B cell (primary cell): ENCODE measurements around the gene TNFAIP8L1. TPM values are rescaled to one million over a fixed set of nuclear protein-coding genes. Genes with fewer than 3 reads are reported as not detected.

Source experiments
- ATAC-seq: fragments of 200-7000 bp; cut with Tn5 transposase; one replicate; pipeline ENCODE4 v1.10.0; 2021; ENCODE audit warnings: low read depth, mild to moderate bottlenecking, moderate number of reproducible peaks, moderate library complexity
- CTCF ChIA-PET: fragments of 350-600 bp; sonication (Branson Sonifier 250); formaldehyde crosslinking; loops from one replicate; lab custom pipeline; 2021; ENCODE audit warnings: antibody characterized with exemption, inconsistent platforms; lab: Charles Lee
- POLR2A ChIA-PET: fragments of 350-600 bp; sonication (Branson Sonifier 250); formaldehyde crosslinking; loops from one replicate; lab custom pipeline; 2021; ENCODE audit warnings: antibody characterized with exemption; lab: Charles Lee
- DNase-seq: peaks from one replicate; pipeline ENCODE4 v3.0.0; 2013
- H2AFZ ChIP-seq: 2 replicates; pipeline ENCODE4 v1.6.1; 2012; ENCODE audit warnings: mild to moderate bottlenecking, low read depth, low read length; ENCODE audit not compliant: insufficient read depth, poor library complexity, severe bottlenecking
- H3K27ac ChIP-seq, 2 donors: 1 replicate in 1 of 2; 2 replicates in 1 of 2; pipeline ENCODE4 v1.5.1; 2012 to 2013; ENCODE audit warnings: low read length in 2 of 2, mild to moderate bottlenecking in 2 of 2, moderate library complexity in 1 of 2
- H3K27me3 ChIP-seq, 4 experiments: fragments of 200-600 bp in 1 of 4; sonication (generic) in 1 of 4; replicated peaks in 1 of 4; 1 replicate in 2 of 4; 2 replicates in 2 of 4; pipeline versions ENCODE4 v1.6.1 to v1.7.0; 2013 to 2016; ENCODE audit warnings: low read length in 3 of 4, mild to moderate bottlenecking in 2 of 4, mixed read lengths in 1 of 4, moderate library complexity in 1 of 4; ENCODE audit not compliant: insufficient read depth in 4 of 4, control insufficient read depth in 3 of 4; ENCODE audit errors: control extremely low read depth in 1 of 4
- H3K36me3 ChIP-seq, 2 experiments: replicated peaks in 1 of 2; 1 replicate in 1 of 2; 2 replicates in 1 of 2; pipeline versions ENCODE4 v1.6.1 to v1.7.1; 2013; ENCODE audit warnings: low read length in 1 of 2; ENCODE audit not compliant: insufficient read depth in 2 of 2, control insufficient read depth in 1 of 2; ENCODE audit errors: control extremely low read depth in 1 of 2, extremely low read depth in 1 of 2
- H3K4me1 ChIP-seq, 2 donors: fragments of 200-600 bp in 1 of 2; sonication (generic) in 1 of 2; 1 replicate in 1 of 2; 2 replicates in 1 of 2; pipeline versions ENCODE4 v1.5.1 to v1.6.1; 2013 to 2017; ENCODE audit warnings: low read length in 2 of 2; ENCODE audit not compliant: control insufficient read depth in 2 of 2, insufficient read depth in 2 of 2
- H3K4me2 ChIP-seq: replicated peaks from 2 replicates; pipeline ENCODE3; 2012; ENCODE audit warnings: mild to moderate bottlenecking, low read depth, low read length; ENCODE audit not compliant: poor library complexity, severe bottlenecking
- H3K4me3 ChIP-seq, 5 experiments: fragments of 200-600 bp in 1 of 5; sonication (generic) in 1 of 5; 1 replicate in 3 of 5; 2 replicates in 2 of 5; pipeline versions ENCODE4 v1.5.1 to v1.7.0; 2011 to 2016; ENCODE audit warnings: low read length in 4 of 5, mild to moderate bottlenecking in 4 of 5, low read depth in 2 of 5, control low read depth in 1 of 5, moderate library complexity in 1 of 5; ENCODE audit not compliant: insufficient read depth in 1 of 5; ENCODE audit errors: control extremely low read depth in 1 of 5, extremely low read depth in 1 of 5
- H3K79me2 ChIP-seq: fragments of 200-600 bp; sonication (generic); one replicate; pipeline ENCODE4 v1.6.0; 2016; ENCODE audit warnings: low read length; ENCODE audit not compliant: control insufficient read depth, insufficient read depth
- H3K9ac ChIP-seq: fragments of 200-600 bp; sonication (generic); 2 replicates; pipeline ENCODE4 v1.6.1; 2017; ENCODE audit warnings: mild to moderate bottlenecking, low read length, moderate library complexity
- H3K9me3 ChIP-seq, 3 donors: one replicate each; pipeline versions ENCODE4 v1.6.1 to v1.7.1; 2013; ENCODE audit warnings: low read length in 2 of 3; ENCODE audit not compliant: control insufficient read depth in 2 of 3, insufficient read depth in 1 of 3; ENCODE audit errors: control extremely low read depth in 1 of 3
- H4K20me1 ChIP-seq: 2 replicates; pipeline ENCODE4 v1.6.0; 2012; ENCODE audit warnings: mild to moderate bottlenecking, low read length; ENCODE audit not compliant: insufficient read depth, control insufficient read depth, poor library complexity, severe bottlenecking
- H3K27ac Mint-ChIP-seq: one replicate; pipeline ENCODE4 v1.8.0; 2021; ENCODE audit warnings: mixed read lengths
- H3K27me3 Mint-ChIP-seq: one replicate; pipeline ENCODE4 v1.8.0; 2021; ENCODE audit warnings: mixed read lengths
- H3K4me1 Mint-ChIP-seq: one replicate; pipeline ENCODE4 v1.8.0; 2021; ENCODE audit warnings: mixed read lengths
- H3K4me3 Mint-ChIP-seq: one replicate; pipeline ENCODE4 v1.8.0; 2021; ENCODE audit warnings: mixed read lengths
- H3K9me3 Mint-ChIP-seq: one replicate; pipeline ENCODE4 v1.8.0; 2022; ENCODE audit warnings: mixed read lengths; ENCODE audit not compliant: insufficient read depth
- EZH2 ChIP-seq: IDR thresholded peaks from 2 replicates; pipeline ENCODE4 v1.6.1; 2012; ENCODE audit warnings: borderline replicate concordance, low read depth, mild to moderate bottlenecking, moderate library complexity, low read length; ENCODE audit not compliant: insufficient read depth, poor library complexity, severe bottlenecking
- WGBS: methylation state at CpG from one replicate; pipeline ENCODE4 v1.1.5; 2013; ENCODE audit warnings: missing lambda C conversion rate; ENCODE audit not compliant: insufficient coverage; 5-methylcytosine and 5-hydroxymethylcytosine counted together
- intact Hi-C: fragments of 100-400 bp; cut with micrococcal nuclease; formaldehyde crosslinking; loops from one replicate; pipeline ENCODE4 v1.10.0; 2022
- polyA plus RNA-seq: library from polyadenylated mRNA; depleted of rRNA; stranded (reverse); fragments of >200 nt; gene quantifications from 2 replicates; pipeline ENCODE4 v1.2.3, GENCODE V29; 2012
- total RNA-seq, 2 donors: library from RNA; stranded (reverse); fragments of 120-200 nt in 1 of 2; gene quantifications; 1 replicate in 1 of 2; 2 replicates in 1 of 2; pipeline versions ENCODE4 v1.2.3 to v1.2.4, GENCODE V29; 2013 to 2022
- TF ChIP-seq, protein P1 (sequence below): fragments of 200-600 bp; IDR thresholded peaks from one replicate; pipeline ENCODE4 v1.8.0; 2022; ENCODE audit warnings: antibody characterized with exemption, mild to moderate bottlenecking

TNFAIP8L1 gene
- total and polyA plus RNA-seq, 2 donors (not counting 1 experiment from before 2014, with no cell fraction given): 9.1 to 20.9 TPM

DNA sequence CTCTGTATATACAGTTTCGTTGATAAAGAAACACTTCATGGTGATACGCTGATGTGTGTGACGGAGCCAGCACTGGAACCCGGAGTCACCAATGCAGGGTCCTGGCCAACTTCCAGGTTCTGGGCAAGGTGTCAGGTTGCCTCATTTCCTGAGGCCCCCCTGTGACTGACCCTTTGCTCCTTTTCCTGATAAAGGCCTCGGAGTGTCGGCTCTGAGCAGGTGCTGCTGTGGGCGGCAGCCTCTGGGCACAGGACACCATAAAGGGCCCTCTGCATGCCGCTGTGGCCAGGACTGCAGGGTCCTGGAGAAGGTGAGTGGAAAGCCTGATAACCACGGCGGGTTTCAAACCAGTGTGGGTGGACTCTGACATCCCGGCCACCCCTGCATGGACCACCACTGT is 48.1 kb downstream of the TNFAIP8L1 start:
- WGBS: 97% methylated on average over 11 of the region's 11 CpGs
- Mint-ChIP-seq H3K27ac (no peak overlapping the region), H3K9me3 (no peaks in the 10 kb centered on the region), H3K4me1 (no peaks in the 10 kb centered on the region), H3K27me3 (no peaks in the 10 kb centered on the region), H3K4me3 (no peak overlapping the region)
- intact Hi-C loops: no loop called here
- DNase-seq (no peak), ATAC-seq (no peak)
- ChIA-PET POLR2A (no interaction called here), CTCF (no interaction called here)
- Histone ChIP-seq H3K4me1 (no peaks in the 10 kb centered on the region), H3K36me3 (peaks cover 0 to 81% of the 10 kb centered on the region in 2 experiments), H3K4me3 (no peak overlapping the region), H3K27me3 (no peaks in the 10 kb centered on the region), H3K9me3 (no peaks in the 10 kb centered on the region), H4K20me1 (no peaks in the 10 kb centered on the region), H3K9ac (no peak overlapping the region), H3K4me2 (no peak overlapping the region), H3K27ac (no peak overlapping the region), H2AFZ (no peak overlapping the region), H3K79me2 (no peaks in the 10 kb centered on the region)
- TF ChIP-seq EZH2: no peak
- TF ChIP-seq, protein P1, sequence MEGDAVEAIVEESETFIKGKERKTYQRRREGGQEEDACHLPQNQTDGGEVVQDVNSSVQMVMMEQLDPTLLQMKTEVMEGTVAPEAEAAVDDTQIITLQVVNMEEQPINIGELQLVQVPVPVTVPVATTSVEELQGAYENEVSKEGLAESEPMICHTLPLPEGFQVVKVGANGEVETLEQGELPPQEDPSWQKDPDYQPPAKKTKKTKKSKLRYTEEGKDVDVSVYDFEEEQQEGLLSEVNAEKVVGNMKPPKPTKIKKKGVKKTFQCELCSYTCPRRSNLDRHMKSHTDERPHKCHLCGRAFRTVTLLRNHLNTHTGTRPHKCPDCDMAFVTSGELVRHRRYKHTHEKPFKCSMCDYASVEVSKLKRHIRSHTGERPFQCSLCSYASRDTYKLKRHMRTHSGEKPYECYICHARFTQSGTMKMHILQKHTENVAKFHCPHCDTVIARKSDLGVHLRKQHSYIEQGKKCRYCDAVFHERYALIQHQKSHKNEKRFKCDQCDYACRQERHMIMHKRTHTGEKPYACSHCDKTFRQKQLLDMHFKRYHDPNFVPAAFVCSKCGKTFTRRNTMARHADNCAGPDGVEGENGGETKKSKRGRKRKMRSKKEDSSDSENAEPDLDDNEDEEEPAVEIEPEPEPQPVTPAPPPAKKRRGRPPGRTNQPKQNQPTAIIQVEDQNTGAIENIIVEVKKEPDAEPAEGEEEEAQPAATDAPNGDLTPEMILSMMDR: no peak

DNA sequence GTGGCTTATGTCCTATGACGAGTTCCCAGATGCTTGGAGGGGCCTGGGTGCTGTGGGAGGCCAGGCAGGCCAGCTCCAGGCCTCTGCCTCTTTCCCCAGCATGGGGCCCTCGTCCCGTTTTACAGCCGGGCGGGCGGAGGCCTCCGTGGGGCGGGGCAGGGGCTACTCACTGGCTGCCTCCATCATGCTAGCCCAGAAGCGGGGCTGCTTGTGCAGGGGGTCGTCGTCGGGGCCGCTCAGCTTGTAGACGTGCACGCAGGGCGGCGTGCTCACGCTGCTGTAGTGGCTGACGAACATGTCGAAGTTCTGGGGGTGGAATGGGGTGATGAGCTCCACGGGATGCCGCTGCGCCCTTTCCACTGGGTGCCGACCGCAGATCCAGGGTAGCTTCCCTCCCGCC is 49.3 kb downstream of the TNFAIP8L1 start:
- intact Hi-C loops: no loop called here
- Histone ChIP-seq H3K9me3 (no peaks in the 10 kb centered on the region), H3K4me2 (no peak overlapping the region), H3K9ac (no peak overlapping the region), H3K36me3 (peaks cover 0 to 89% of the 10 kb centered on the region in 2 experiments), H3K4me1 (no peaks in the 10 kb centered on the region), H3K27ac (no peak overlapping the region), H3K79me2 (no peaks in the 10 kb centered on the region), H2AFZ (no peak overlapping the region), H4K20me1 (no peaks in the 10 kb centered on the region), H3K4me3 (no peak overlapping the region), H3K27me3 (no peaks in the 10 kb centered on the region)
- Mint-ChIP-seq H3K27me3 (no peaks in the 10 kb centered on the region), H3K4me1 (no peaks in the 10 kb centered on the region), H3K4me3 (no peak overlapping the region), H3K9me3 (no peaks in the 10 kb centered on the region), H3K27ac (no peak overlapping the region)
- POLR2A ChIA-PET: no interaction called here
- CTCF ChIA-PET: no interaction called here
- 98% methylated on average over 24 of the region's 26 CpGs for WGBS
- ATAC-seq (no peak), DNase-seq (no peak)
- TF ChIP-seq, protein P1: no peak
- TF ChIP-seq EZH2: no peak
